SK-N-SH treated with all-trans-retinoic acid at 6 μM for 48 hours (cell line): ENCODE results near the gene DLX1.

Experiments used
- ATAC-seq: fragments of 200-7000 bp; cut with Tn5 transposase; 3 replicates; pipeline ENCODE4 v1.9.1; 2020; ENCODE audit warnings: mild to moderate bottlenecking, moderate library complexity
- ARNTL ChIP-seq: fragments of 450-650 bp; formaldehyde crosslinking; IDR thresholded peaks from 2 replicates; pipeline ENCODE4 v1.5.0; 2020; ENCODE audit warnings: low read depth, mild to moderate bottlenecking, moderate library complexity, borderline replicate concordance
- BACH2 ChIP-seq: fragments of 250-450 bp; sonication (Bioruptor Pico); IDR thresholded peaks from 2 replicates; pipeline ENCODE4 v1.9.0; 2021; ENCODE audit warnings: mild to moderate bottlenecking, borderline replicate concordance
- CREB5 ChIP-seq: fragments of 250-450 bp; sonication (Bioruptor Pico); IDR thresholded peaks from 2 replicates; pipeline ENCODE4 v1.5.1; 2020; ENCODE audit warnings: low read depth, mild to moderate bottlenecking, moderate library complexity
- CSDC2 ChIP-seq: fragments of 250-450 bp; sonication (Bioruptor Pico); IDR thresholded peaks from 2 replicates; pipeline ENCODE4 v1.5.0; 2020; ENCODE audit warnings: mild to moderate bottlenecking, moderate library complexity
- ESRRG ChIP-seq: fragments of 250-450 bp; sonication (Bioruptor Pico); IDR thresholded peaks from 2 replicates; pipeline ENCODE4 v1.6.1; 2021; ENCODE audit warnings: mild to moderate bottlenecking
- GLIS3 ChIP-seq: fragments of 250-450 bp; sonication (Bioruptor Pico); IDR thresholded peaks from 2 replicates; pipeline ENCODE4 v1.5.0; 2020; ENCODE audit warnings: mild to moderate bottlenecking, moderate library complexity
- ISL1 ChIP-seq: fragments of 250-450 bp; sonication (Bioruptor Pico); IDR thresholded peaks from 2 replicates; pipeline ENCODE4 v2.1.2; 2022; ENCODE audit warnings: mild to moderate bottlenecking, moderate library complexity
- OSR1 ChIP-seq: fragments of 250-450 bp; sonication (Bioruptor Pico); IDR thresholded peaks from 2 replicates; pipeline ENCODE4 v1.8.0; 2022; ENCODE audit warnings: moderate library complexity, mild to moderate bottlenecking, inconsistent platforms
- PATZ1 ChIP-seq: fragments of 250-450 bp; sonication (Bioruptor Pico); IDR thresholded peaks from 2 replicates; pipeline ENCODE4 v1.8.0; 2020; ENCODE audit warnings: mild to moderate bottlenecking, moderate library complexity, borderline replicate concordance
- PPARA ChIP-seq: fragments of 250-450 bp; sonication (Bioruptor Pico); IDR thresholded peaks from 2 replicates; pipeline ENCODE4 v1.5.0; 2020; ENCODE audit warnings: mild to moderate bottlenecking, borderline replicate concordance
- RARB ChIP-seq: fragments of 250-450 bp; sonication (Bioruptor Pico); IDR thresholded peaks from 2 replicates; pipeline ENCODE4 v1.8.0; 2021; ENCODE audit warnings: mild to moderate bottlenecking, moderate library complexity
- SNAI2 ChIP-seq: fragments of 250-450 bp; sonication (Bioruptor Pico); IDR thresholded peaks from 2 replicates; pipeline ENCODE4 v1.5.0; 2020; ENCODE audit warnings: mild to moderate bottlenecking, moderate library complexity
- TCF4 ChIP-seq: fragments of 250-450 bp; sonication (Bioruptor Pico); IDR thresholded peaks from 2 replicates; pipeline ENCODE4 v1.8.0; 2021; ENCODE audit warnings: mild to moderate bottlenecking, moderate library complexity, borderline replicate concordance
- TOX ChIP-seq: fragments of 250-450 bp; sonication (Bioruptor Pico); IDR thresholded peaks from 2 replicates; pipeline ENCODE4 v1.8.0; 2021; ENCODE audit warnings: mild to moderate bottlenecking, moderate library complexity, borderline replicate concordance
- ZC3H10 ChIP-seq: fragments of 250-450 bp; sonication (Bioruptor Pico); IDR thresholded peaks from 2 replicates; pipeline ENCODE4 v1.5.1; 2021; ENCODE audit warnings: mild to moderate bottlenecking, moderate library complexity
- ZFP3 ChIP-seq: fragments of 250-450 bp; sonication (Bioruptor Pico); IDR thresholded peaks from 2 replicates; pipeline ENCODE4 v1.5.0; 2020; ENCODE audit warnings: mild to moderate bottlenecking, moderate library complexity
- ZFP30 ChIP-seq: fragments of 450-650 bp; formaldehyde crosslinking; IDR thresholded peaks from 2 replicates; pipeline ENCODE4 v1.5.0; 2022; ENCODE audit warnings: mild to moderate bottlenecking, moderate library complexity
- ZNF565 ChIP-seq: fragments of 450-650 bp; formaldehyde crosslinking; conservative IDR thresholded peaks from 2 replicates; pipeline ENCODE4 v1.5.0; 2020; ENCODE audit warnings: low read depth, mild to moderate bottlenecking, moderate library complexity
- ZNF70 ChIP-seq: fragments of 450-650 bp; formaldehyde crosslinking; IDR thresholded peaks from 2 replicates; pipeline ENCODE4 v1.5.0; 2020; ENCODE audit warnings: mild to moderate bottlenecking, moderate library complexity
- ZNF8 ChIP-seq: fragments of 450-650 bp; formaldehyde crosslinking; IDR thresholded peaks from 2 replicates; pipeline ENCODE4 v1.5.0; 2020; ENCODE audit warnings: mild to moderate bottlenecking, moderate library complexity
- TF ChIP-seq, protein P1 (sequence below): fragments of 250-450 bp; sonication (Bioruptor Pico); IDR thresholded peaks from 2 replicates; pipeline ENCODE4 v1.5.1; 2021; ENCODE audit warnings: mild to moderate bottlenecking, moderate library complexity
- TF ChIP-seq, protein P2 (sequence below): fragments of 250-450 bp; sonication (Bioruptor Pico); IDR thresholded peaks from 2 replicates; pipeline ENCODE4 v1.8.0; 2021; ENCODE audit warnings: low read depth, mild to moderate bottlenecking, moderate library complexity, borderline replicate concordance
- TF ChIP-seq, protein P3 (sequence below): fragments of 250-450 bp; sonication (Bioruptor Pico); IDR thresholded peaks from 2 replicates; pipeline ENCODE4 v1.5.0; 2020; ENCODE audit warnings: mild to moderate bottlenecking, moderate library complexity

Gene DLX1

GRCh38 chr2:172116107-172116506 is 30.8 kb downstream of the DLX1 start:
- TF ChIP-seq ESRRG (CRISPR knock-in tag) (no peak), TCF4 (CRISPR knock-in tag) (no peak), CSDC2 (no peak), ZNF8 (CRISPR knock-in tag) (no peak), ZC3H10 (CRISPR knock-in tag) (no peak), OSR1 (CRISPR knock-in tag) (no peak), ZFP30 (CRISPR knock-in tag) (no peak), ZNF565 (CRISPR knock-in tag) (no peak), PPARA (CRISPR knock-in tag) (no peak), PATZ1 (CRISPR knock-in tag) (no peak)
- no peak for ATAC-seq

DNA sequence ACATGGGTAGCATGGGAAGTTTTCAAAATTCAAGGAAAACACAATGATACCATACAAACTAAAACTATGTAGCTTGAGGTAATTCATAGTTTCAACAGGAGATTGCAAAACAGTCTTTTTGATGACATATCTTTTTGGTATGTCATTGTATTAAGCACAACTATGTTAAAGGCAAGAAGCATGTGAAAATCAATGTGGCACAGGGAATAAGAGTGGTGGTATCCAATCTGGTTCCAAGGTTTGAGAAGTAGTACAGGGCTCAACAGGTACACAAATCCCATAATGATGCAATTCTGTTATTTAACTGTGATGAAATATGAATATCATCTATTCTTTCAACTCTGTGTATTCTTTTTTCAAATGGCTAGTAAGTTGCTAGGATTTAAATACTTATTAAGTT is 33.8 kb downstream of the DLX1 start:
- ATAC-seq: peak; percentile 70
- TF ChIP-seq ZFP3 (no peak), TCF4 (CRISPR knock-in tag) (no peak), OSR1 (CRISPR knock-in tag) (no peak), ESRRG (CRISPR knock-in tag) (no peak), ZNF8 (CRISPR knock-in tag) (no peak), ISL1 (CRISPR knock-in tag) (no peak), GLIS3 (CRISPR knock-in tag) (no peak), SNAI2 (no peak), PATZ1 (CRISPR knock-in tag) (no peak), ZNF565 (CRISPR knock-in tag) (no peak), RARB (CRISPR knock-in tag) (no peak), ARNTL (CRISPR knock-in tag) (no peak), BACH2 (no peak), ZNF70 (no peak)
- TF ChIP-seq, protein P1, sequence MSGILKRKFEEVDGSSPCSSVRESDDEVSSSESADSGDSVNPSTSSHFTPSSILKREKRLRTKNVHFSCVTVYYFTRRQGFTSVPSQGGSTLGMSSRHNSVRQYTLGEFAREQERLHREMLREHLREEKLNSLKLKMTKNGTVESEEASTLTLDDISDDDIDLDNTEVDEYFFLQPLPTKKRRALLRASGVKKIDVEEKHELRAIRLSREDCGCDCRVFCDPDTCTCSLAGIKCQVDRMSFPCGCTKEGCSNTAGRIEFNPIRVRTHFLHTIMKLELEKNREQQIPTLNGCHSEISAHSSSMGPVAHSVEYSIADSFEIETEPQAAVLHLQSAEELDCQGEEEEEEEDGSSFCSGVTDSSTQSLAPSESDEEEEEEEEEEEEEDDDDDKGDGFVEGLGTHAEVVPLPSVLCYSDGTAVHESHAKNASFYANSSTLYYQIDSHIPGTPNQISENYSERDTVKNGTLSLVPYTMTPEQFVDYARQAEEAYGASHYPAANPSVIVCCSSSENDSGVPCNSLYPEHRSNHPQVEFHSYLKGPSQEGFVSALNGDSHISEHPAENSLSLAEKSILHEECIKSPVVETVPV: no peak
- TF ChIP-seq, protein P2, sequence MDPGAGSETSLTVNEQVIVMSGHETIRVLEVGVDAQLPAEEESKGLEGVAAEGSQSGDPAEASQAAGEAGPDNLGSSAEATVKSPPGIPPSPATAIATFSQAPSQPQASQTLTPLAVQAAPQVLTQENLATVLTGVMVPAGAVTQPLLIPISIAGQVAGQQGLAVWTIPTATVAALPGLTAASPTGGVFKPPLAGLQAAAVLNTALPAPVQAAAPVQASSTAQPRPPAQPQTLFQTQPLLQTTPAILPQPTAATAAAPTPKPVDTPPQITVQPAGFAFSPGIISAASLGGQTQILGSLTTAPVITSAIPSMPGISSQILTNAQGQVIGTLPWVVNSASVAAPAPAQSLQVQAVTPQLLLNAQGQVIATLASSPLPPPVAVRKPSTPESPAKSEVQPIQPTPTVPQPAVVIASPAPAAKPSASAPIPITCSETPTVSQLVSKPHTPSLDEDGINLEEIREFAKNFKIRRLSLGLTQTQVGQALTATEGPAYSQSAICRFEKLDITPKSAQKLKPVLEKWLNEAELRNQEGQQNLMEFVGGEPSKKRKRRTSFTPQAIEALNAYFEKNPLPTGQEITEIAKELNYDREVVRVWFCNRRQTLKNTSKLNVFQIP (CRISPR knock-in tag): no peak

- no peak for ATAC-seq
- TF ChIP-seq TOX (CRISPR knock-in tag): no peak
- TF ChIP-seq, protein P3, sequence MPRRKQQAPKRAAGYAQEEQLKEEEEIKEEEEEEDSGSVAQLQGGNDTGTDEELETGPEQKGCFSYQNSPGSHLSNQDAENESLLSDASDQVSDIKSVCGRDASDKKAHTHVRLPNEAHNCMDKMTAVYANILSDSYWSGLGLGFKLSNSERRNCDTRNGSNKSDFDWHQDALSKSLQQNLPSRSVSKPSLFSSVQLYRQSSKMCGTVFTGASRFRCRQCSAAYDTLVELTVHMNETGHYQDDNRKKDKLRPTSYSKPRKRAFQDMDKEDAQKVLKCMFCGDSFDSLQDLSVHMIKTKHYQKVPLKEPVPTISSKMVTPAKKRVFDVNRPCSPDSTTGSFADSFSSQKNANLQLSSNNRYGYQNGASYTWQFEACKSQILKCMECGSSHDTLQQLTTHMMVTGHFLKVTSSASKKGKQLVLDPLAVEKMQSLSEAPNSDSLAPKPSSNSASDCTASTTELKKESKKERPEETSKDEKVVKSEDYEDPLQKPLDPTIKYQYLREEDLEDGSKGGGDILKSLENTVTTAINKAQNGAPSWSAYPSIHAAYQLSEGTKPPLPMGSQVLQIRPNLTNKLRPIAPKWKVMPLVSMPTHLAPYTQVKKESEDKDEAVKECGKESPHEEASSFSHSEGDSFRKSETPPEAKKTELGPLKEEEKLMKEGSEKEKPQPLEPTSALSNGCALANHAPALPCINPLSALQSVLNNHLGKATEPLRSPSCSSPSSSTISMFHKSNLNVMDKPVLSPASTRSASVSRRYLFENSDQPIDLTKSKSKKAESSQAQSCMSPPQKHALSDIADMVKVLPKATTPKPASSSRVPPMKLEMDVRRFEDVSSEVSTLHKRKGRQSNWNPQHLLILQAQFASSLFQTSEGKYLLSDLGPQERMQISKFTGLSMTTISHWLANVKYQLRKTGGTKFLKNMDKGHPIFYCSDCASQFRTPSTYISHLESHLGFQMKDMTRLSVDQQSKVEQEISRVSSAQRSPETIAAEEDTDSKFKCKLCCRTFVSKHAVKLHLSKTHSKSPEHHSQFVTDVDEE: no peak
- TF ChIP-seq ZNF8 (CRISPR knock-in tag): no peak
- no peak for TF ChIP-seq TCF4 (CRISPR knock-in tag)
- TF ChIP-seq, protein P2 (CRISPR knock-in tag): no peak
- no peak for TF ChIP-seq ZNF565 (CRISPR knock-in tag)
- no peak for TF ChIP-seq CSDC2
- TF ChIP-seq ISL1 (CRISPR knock-in tag): no peak
- no peak for TF ChIP-seq ZNF70
- TF ChIP-seq SNAI2: no peak
- TF ChIP-seq CREB5 (CRISPR knock-in tag): no peak
Observed at GRCh38 chr2:172120118-172120517, 34.8 kb downstream of the DLX1 start.
